Keratinocyte (primary cell): ENCODE measurements around the gene STX3. TPM values are rescaled to one million over a fixed set of nuclear protein-coding genes. Genes with fewer than 3 reads are reported as not detected.

Source experiments
- DNase-seq: peaks from one replicate; pipeline ENCODE4 v3.0.0-alpha.2; 2011; ENCODE audit warnings: low read depth, missing footprints, low spot score
- FAIRE-seq: peaks from 2 replicates; lab custom pipeline; 2011; peaks lifted over from hg19 to GRCh38; lab: Jason Lieb, UNC
- H2AFZ ChIP-seq: 2 replicates; pipeline ENCODE4 v1.6.0; 2012; ENCODE audit warnings: low read length, control low read depth, inconsistent platforms; ENCODE audit not compliant: control insufficient read depth
- H3K27ac ChIP-seq: 2 replicates; pipeline ENCODE4 v1.5.1; 2011; ENCODE audit warnings: low read length; ENCODE audit not compliant: control insufficient read depth, insufficient read depth
- H3K27me3 ChIP-seq: 3 replicates; pipeline ENCODE4 v1.6.0; 2011; ENCODE audit warnings: low read length; ENCODE audit not compliant: control insufficient read depth, insufficient read depth; ENCODE audit errors: extremely low read depth
- H3K36me3 ChIP-seq, 2 experiments: 2 replicates in 1 of 2; 3 replicates in 1 of 2; pipeline ENCODE4 v1.5.1; 2011; ENCODE audit warnings: low read length in 2 of 2, mild to moderate bottlenecking in 1 of 2; ENCODE audit not compliant: control insufficient read depth in 2 of 2, insufficient read depth in 2 of 2; ENCODE audit errors: extremely low read depth in 1 of 2
- H3K4me1 ChIP-seq: 3 replicates; pipeline ENCODE4 v1.5.1; 2011; ENCODE audit warnings: low read length; ENCODE audit not compliant: control insufficient read depth, insufficient read depth; ENCODE audit errors: extremely low read depth
- H3K4me2 ChIP-seq: 3 replicates; pipeline ENCODE4 v1.6.0; 2011; ENCODE audit warnings: low read depth, low read length; ENCODE audit not compliant: control insufficient read depth, insufficient read depth; ENCODE audit errors: extremely low read depth
- H3K4me3 ChIP-seq, 3 experiments: fragments of 200-600 bp in 1 of 3; sonication (generic) in 1 of 3; 2 replicates in 2 of 3; 3 replicates in 1 of 3; pipeline ENCODE4 v1.5.1; 2011 to 2016; ENCODE audit warnings: low read length in 3 of 3, mild to moderate bottlenecking in 3 of 3, control low read depth in 2 of 3, inconsistent platforms in 1 of 3, low read depth in 1 of 3, mixed read lengths in 1 of 3, mixed run types in 1 of 3, moderate library complexity in 1 of 3; ENCODE audit not compliant: control insufficient read depth in 2 of 3, insufficient read depth in 2 of 3; ENCODE audit errors: extremely low read depth in 1 of 3
- H3K79me2 ChIP-seq: 2 replicates; pipeline ENCODE4 v1.6.0; 2012; ENCODE audit warnings: low read length; ENCODE audit not compliant: control insufficient read depth, insufficient read depth
- H3K9ac ChIP-seq: 3 replicates; pipeline ENCODE4 v1.6.0; 2011; ENCODE audit warnings: low read length; ENCODE audit not compliant: control insufficient read depth, insufficient read depth; ENCODE audit errors: extremely low read depth
- H3K9me1 ChIP-seq: 3 replicates; pipeline ENCODE4 v1.6.0; 2011; ENCODE audit warnings: low read length; ENCODE audit not compliant: control insufficient read depth, insufficient read depth; ENCODE audit errors: extremely low read depth
- H3K9me3 ChIP-seq: 2 replicates; pipeline ENCODE4 v1.5.1; 2012; ENCODE audit warnings: low read depth, low read length; ENCODE audit not compliant: control insufficient read depth
- H4K20me1 ChIP-seq: 3 replicates; pipeline ENCODE4 v1.6.0; 2011; ENCODE audit warnings: low read length; ENCODE audit not compliant: control insufficient read depth, insufficient read depth; ENCODE audit errors: extremely low read depth
- EZH2 ChIP-seq: IDR thresholded peaks from one replicate; pipeline ENCODE4 v1.6.1; 2012; ENCODE audit warnings: inconsistent platforms, mild to moderate bottlenecking, low read length, moderate library complexity
- dilution Hi-C: fragments of 300-500 bp; cut with MboI; formaldehyde crosslinking; loops from one replicate; pipeline ENCODE4 v1.7.0; 2020; ENCODE audit warnings: low sequenced_read_pairs; ENCODE audit not compliant: extremely low pct_ligation_motif_present
- polyA plus RNA-seq, 5 experiments: library from polyadenylated mRNA; depleted of rRNA in 3 of 5; stranded (reverse) in 3 of 5; stranded (forward) in 1 of 5; unstranded in 1 of 5; fragments of >200 nt; gene quantifications; 1 replicate in 1 of 5; 2 replicates in 3 of 5; 3 replicates in 1 of 5; pipeline versions ENCODE4 v1.2.1 to v1.2.3, GENCODE V29; 2011 to 2012; ENCODE audit warnings: missing spikeins in 2 of 5, low read depth in 1 of 5, low replicate concordance in 1 of 5
- TF ChIP-seq, protein P1 (sequence below), 3 experiments: IDR thresholded peaks in 1 of 3; conservative IDR thresholded peaks in 1 of 3; optimal IDR thresholded peaks in 1 of 3; 2 replicates in 2 of 3; 3 replicates in 1 of 3; pipeline versions ENCODE3 to v1.5.1; 2011; ENCODE audit warnings: low read length in 3 of 3, mild to moderate bottlenecking in 3 of 3, moderate library complexity in 2 of 3, control low read depth in 1 of 3, inconsistent platforms in 1 of 3; ENCODE audit not compliant: insufficient read depth in 2 of 3; ENCODE audit errors: extremely low read depth in 1 of 3

Gene STX3
- polyA plus RNA-seq, 1 donor (not counting 4 experiments of a cell fraction or from before 2014, with no cell fraction given) = 48.0 TPM

DNA sequence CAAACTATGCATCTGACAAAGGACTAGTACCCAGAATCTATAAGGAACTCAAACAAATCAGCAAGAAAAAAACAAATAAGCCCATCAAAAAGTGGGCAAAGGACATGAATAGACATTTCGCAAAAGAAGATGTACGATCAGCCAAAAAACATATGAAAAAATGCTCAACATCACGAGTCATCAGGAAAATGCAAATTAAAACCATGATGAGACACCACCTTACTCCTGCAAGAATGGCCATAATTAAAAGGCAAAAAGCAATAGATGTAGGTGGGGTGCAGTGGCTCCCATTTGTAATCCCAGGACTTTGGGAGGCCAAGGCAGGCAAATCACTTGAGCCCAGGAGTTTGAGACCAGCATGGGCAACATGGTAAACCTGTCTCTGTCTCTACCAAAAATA lies 31.1 kb upstream of the STX3 start:
- FAIRE-seq (no peak), DNase-seq (no peak)
- Histone ChIP-seq H2AFZ (no peak overlapping the region), H3K9ac (no peak overlapping the region), H4K20me1 (no peaks in the 10 kb centered on the region), H3K27me3 (no peaks in the 10 kb centered on the region), H3K4me1 (peaks cover 4% of the 10 kb centered on the region), H3K9me3 (no peaks in the 10 kb centered on the region), H3K4me3 (no peak overlapping the region), H3K27ac (no peak overlapping the region), H3K36me3 (no peaks in the 10 kb centered on the region), H3K79me2 (no peaks in the 10 kb centered on the region), H3K9me1 (no peaks in the 10 kb centered on the region), H3K4me2 (no peak overlapping the region)
- dilution Hi-C loops = no loop called here
- no peak for TF ChIP-seq EZH2
- TF ChIP-seq, protein P1, sequence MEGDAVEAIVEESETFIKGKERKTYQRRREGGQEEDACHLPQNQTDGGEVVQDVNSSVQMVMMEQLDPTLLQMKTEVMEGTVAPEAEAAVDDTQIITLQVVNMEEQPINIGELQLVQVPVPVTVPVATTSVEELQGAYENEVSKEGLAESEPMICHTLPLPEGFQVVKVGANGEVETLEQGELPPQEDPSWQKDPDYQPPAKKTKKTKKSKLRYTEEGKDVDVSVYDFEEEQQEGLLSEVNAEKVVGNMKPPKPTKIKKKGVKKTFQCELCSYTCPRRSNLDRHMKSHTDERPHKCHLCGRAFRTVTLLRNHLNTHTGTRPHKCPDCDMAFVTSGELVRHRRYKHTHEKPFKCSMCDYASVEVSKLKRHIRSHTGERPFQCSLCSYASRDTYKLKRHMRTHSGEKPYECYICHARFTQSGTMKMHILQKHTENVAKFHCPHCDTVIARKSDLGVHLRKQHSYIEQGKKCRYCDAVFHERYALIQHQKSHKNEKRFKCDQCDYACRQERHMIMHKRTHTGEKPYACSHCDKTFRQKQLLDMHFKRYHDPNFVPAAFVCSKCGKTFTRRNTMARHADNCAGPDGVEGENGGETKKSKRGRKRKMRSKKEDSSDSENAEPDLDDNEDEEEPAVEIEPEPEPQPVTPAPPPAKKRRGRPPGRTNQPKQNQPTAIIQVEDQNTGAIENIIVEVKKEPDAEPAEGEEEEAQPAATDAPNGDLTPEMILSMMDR (optimal IDR thresholded peaks at IDR 0.05 in 1 of 3, IDR thresholded peaks at IDR 0.05 in 1 of 3, conservative IDR thresholded peaks at IDR 0.05 in 1 of 3; ENCODE audit: extremely low read depth in 1 of 3, insufficient read depth in 2 of 3, low read length in 3 of 3) = no peak

DNA sequence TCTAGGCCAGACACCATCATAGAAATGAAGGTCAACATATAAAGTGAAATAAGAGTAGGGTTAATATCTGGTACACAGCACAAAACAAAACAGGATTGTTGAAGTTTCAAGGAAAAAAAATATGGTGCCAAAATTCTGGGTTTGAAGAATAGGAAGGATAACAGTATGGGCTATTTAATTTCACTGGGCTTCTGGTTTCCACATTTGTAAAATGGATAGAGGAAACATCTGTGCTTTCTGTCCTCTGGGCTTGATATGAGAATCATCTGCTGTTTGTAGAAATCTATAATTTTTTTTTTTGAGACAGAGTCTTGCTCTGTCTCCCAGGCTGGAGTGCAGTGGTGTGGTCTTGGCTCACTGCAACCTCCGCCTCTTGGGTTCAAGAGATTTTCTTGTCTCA lies 27.8 kb upstream of the STX3 start:
- dilution Hi-C loops = no loop called here
- H3K9me3 ChIP-seq = no peaks in the 10 kb centered on the region

More for the DNA sequence above, 27.8 kb upstream of the STX3 start:
- Histone ChIP-seq H3K4me3 (no peak overlapping the region), H3K79me2 (no peaks in the 10 kb centered on the region), H3K27me3 (no peaks in the 10 kb centered on the region), H3K36me3 (no peaks in the 10 kb centered on the region), H3K27ac (no peak overlapping the region), H4K20me1 (no peaks in the 10 kb centered on the region), H3K9ac (no peak overlapping the region), H2AFZ (no peak overlapping the region), H3K4me1 (peaks cover 1% of the 10 kb centered on the region), H3K4me2 (no peak overlapping the region), H3K9me1 (no peaks in the 10 kb centered on the region)
- DNase-seq = no peak
- no peak for FAIRE-seq
- no peak for TF ChIP-seq EZH2
- TF ChIP-seq, protein P1 (optimal IDR thresholded peaks at IDR 0.05 in 1 of 3, IDR thresholded peaks at IDR 0.05 in 1 of 3, conservative IDR thresholded peaks at IDR 0.05 in 1 of 3; ENCODE audit: extremely low read depth in 1 of 3, insufficient read depth in 2 of 3, low read length in 3 of 3) = no peak
